ENCODE measurements around the gene FAM98A. TPM values are rescaled to one million over a fixed set of nuclear protein-coding genes. Genes with fewer than 3 reads are reported as not detected.

Gene FAM98A
- total and polyA plus RNA-seq, 8 donors = 10.4 to 92.2 (median 25.7) TPM

DNA sequence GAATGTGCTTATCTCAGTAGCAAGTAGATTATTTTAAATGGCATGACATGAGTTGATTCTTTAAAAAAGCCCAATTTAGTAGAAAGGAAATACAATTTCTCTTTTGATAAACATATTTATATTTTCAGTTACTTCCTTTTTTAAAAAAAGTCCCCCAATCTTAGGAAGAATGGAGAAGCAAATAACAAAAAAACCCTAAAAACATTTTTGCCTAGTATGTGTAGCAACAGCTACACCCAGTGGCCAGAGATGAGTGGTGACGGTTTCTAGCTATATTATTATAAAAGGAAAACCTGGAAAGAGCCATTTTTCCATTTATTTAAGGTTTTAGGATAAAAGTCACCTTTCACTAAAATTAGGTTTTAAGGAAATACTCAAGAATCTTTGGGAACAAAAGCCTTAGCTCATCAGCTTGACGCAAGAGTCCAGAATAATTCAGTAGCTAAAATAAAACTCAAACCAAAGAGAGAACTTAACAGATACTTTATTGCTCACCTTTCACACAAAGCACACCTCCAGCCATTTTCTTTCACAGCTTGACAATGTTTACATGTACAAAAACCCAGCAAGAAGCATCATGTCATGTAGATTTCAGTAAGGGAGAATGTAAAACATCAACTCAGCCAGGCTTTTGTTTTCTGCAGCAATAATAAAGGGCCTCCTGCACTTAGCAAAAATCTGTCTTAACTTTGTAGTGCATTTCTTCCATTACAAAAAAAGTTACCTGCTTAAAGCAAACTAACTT lies 15.7 kb downstream of the FAM98A start:
- TF ChIP-seq, protein P1, sequence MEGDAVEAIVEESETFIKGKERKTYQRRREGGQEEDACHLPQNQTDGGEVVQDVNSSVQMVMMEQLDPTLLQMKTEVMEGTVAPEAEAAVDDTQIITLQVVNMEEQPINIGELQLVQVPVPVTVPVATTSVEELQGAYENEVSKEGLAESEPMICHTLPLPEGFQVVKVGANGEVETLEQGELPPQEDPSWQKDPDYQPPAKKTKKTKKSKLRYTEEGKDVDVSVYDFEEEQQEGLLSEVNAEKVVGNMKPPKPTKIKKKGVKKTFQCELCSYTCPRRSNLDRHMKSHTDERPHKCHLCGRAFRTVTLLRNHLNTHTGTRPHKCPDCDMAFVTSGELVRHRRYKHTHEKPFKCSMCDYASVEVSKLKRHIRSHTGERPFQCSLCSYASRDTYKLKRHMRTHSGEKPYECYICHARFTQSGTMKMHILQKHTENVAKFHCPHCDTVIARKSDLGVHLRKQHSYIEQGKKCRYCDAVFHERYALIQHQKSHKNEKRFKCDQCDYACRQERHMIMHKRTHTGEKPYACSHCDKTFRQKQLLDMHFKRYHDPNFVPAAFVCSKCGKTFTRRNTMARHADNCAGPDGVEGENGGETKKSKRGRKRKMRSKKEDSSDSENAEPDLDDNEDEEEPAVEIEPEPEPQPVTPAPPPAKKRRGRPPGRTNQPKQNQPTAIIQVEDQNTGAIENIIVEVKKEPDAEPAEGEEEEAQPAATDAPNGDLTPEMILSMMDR (IDR thresholded peaks at IDR 0.05) = peak in 5 of 7 experiments; percentile 49 to 74 (median 71)
- TF ChIP-seq EP300 (IDR thresholded peaks at IDR 0.05) = no peak
- WGBS, 5 donors = 19 to 29% (median 26%) methylated on average over 2 of the region's 2 CpGs
- Histone ChIP-seq H3K4me3 (no peak overlapping the region), H3K9me3 (no peaks in the 10 kb centered on the region), H3K27me3 (no peaks in the 10 kb centered on the region), H3K27ac (no peak overlapping the region), H3K4me1 (peaks cover 0 to 29% (median 11%) of the 10 kb centered on the region in 4 donors), H3K36me3 (peaks cover 12 to 47% (median 40%) of the 10 kb centered on the region in 4 donors)
- DNase-seq = peak in 1 of 2 donors; percentile 73
- intact Hi-C loops (cut with DNase I; ENCODE audit: low total_unique reads) = no loop called here

DNA sequence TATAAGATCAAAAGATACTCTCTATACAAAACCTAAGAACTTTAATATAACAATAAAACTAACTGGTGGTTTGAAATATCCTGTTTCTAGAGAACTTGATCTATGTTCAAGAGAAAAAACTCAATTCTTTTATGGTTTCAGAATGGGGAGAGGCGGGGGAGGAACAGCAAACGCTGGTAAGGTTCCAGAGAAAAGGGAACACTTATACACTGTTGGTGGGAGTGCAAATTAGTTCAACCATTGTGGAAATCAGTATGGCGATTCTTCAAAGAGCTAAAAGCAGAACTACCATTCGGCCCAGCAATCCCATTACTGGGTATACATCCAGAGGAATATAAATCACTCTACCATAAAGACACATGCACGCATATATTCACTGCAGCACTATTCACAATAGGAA lies 17.2 kb downstream of the FAM98A start:
- TF ChIP-seq, protein P1 (IDR thresholded peaks at IDR 0.05) = no peak
- no peak for TF ChIP-seq POLR2AphosphoS5 (IDR thresholded peaks at IDR 0.05)
- no peak for TF ChIP-seq POLR2A (IDR thresholded peaks at IDR 0.05)
- TF ChIP-seq EP300 (IDR thresholded peaks at IDR 0.05) = no peak
- intact Hi-C loops (cut with DNase I; ENCODE audit: low total_unique reads) = no loop called here
- WGBS, 5 donors = 82 to 92% (median 84%) methylated on average over 5 of the region's 5 CpGs
- peaks cover 0 to 28% (median 8%) of the 10 kb centered on the region in 4 donors for H3K4me1 ChIP-seq
- H3K4me3 ChIP-seq = no peak overlapping the region
- H3K27ac ChIP-seq = no peak overlapping the region
- no peaks in the 10 kb centered on the region for H3K27me3 ChIP-seq
- peaks cover 12 to 38% (median 33%) of the 10 kb centered on the region in 4 donors for H3K36me3 ChIP-seq
- no peak for DNase-seq
- H3K9me3 ChIP-seq = no peaks in the 10 kb centered on the region

DNA sequence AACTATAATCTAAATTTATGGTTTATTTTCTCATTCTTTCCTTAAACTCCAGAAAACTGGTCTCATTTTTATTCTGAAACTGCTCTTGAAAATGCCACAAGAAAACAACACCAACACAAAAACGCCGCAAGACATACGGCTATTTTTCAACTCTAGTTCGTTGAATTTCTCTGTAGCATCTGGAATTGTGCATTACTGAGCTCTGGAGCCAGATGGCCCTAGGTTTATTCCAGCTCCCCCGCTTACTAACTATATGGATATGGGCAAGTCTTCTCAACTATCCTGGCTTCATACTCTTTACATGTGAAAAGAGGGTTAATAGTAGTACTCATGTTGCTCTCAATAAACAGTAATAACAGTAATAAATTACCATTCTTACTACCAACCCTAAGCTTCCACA lies 19.9 kb downstream of the FAM98A start:
- no peaks in the 10 kb centered on the region for H3K9me3 ChIP-seq
- WGBS, 5 donors = 86 to 96% (median 95%) methylated on average over 5 of the region's 5 CpGs
- no peaks in the 10 kb centered on the region for H3K27me3 ChIP-seq
- no peak overlapping the region for H3K4me3 ChIP-seq
- peaks cover 0 to 19% (median 4%) of the 10 kb centered on the region in 4 donors for H3K4me1 ChIP-seq
- TF ChIP-seq POLR2AphosphoS5 (IDR thresholded peaks at IDR 0.05) (no peak), EP300 (IDR thresholded peaks at IDR 0.05) (no peak)
- DNase-seq = no peak
- H3K36me3 ChIP-seq = peaks cover 0 to 12% (median 8%) of the 10 kb centered on the region in 4 donors
- intact Hi-C loops (cut with DNase I; ENCODE audit: low total_unique reads) = no loop called here
- no peak overlapping the region for H3K27ac ChIP-seq

DNA sequence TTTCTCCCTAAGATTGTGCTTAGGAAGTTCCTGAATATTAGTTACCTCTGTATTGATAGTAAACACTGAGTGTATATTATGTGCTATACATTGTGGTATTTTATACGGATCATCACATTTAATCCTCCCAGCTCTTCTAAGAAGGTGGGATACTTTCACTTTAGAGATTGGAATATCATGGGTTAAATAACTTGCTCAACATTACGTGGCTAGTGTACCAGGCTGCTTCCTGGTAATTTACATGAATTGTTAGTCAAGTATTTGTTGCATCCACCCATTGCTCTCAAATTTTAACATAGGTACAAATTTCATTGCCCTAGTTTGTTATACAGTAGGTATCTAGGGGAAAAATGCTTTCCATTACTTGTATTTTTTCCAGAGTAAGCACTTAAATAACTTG lies 21.4 kb downstream of the FAM98A start:
- Histone ChIP-seq H3K27ac (no peak overlapping the region), H3K4me3 (no peak overlapping the region), H3K36me3 (peaks cover 0 to 3% (median 0%) of the 10 kb centered on the region in 4 donors), H3K9me3 (no peaks in the 10 kb centered on the region), H3K4me1 (peaks cover 0 to 10% (median 0%) of the 10 kb centered on the region in 4 donors), H3K27me3 (no peaks in the 10 kb centered on the region)
- no peak for DNase-seq
- no peak for TF ChIP-seq POLR2A (IDR thresholded peaks at IDR 0.05)
- no peak for TF ChIP-seq EP300 (IDR thresholded peaks at IDR 0.05)
- TF ChIP-seq, protein P1 (IDR thresholded peaks at IDR 0.05) = no peak
- TF ChIP-seq POLR2AphosphoS5 (IDR thresholded peaks at IDR 0.05) = no peak
- intact Hi-C loops (cut with DNase I; ENCODE audit: low total_unique reads) = no loop called here
- WGBS, 5 donors = 44 to 49% (median 47%) methylated on average over 2 of the region's 2 CpGs

GRCh38 chr2:33577084-33577483 lies 22.0 kb downstream of the FAM98A start:
- Histone ChIP-seq H3K4me1 (peaks cover 0 to 10% (median 0%) of the 10 kb centered on the region in 4 donors), H3K27ac (no peak overlapping the region), H3K36me3 (no peaks in the 10 kb centered on the region), H3K9me3 (no peaks in the 10 kb centered on the region), H3K4me3 (no peak overlapping the region), H3K27me3 (no peaks in the 10 kb centered on the region)
- TF ChIP-seq EP300 (IDR thresholded peaks at IDR 0.05) (no peak), POLR2AphosphoS5 (IDR thresholded peaks at IDR 0.05) (no peak), POLR2A (IDR thresholded peaks at IDR 0.05) (no peak)
- TF ChIP-seq, protein P1 (IDR thresholded peaks at IDR 0.05) = no peak
- DNase-seq = no peak
- WGBS, 5 donors = 85 to 92% (median 88%) methylated on average over 8 of the region's 8 CpGs
- intact Hi-C loops (cut with DNase I; ENCODE audit: low total_unique reads) = no loop called here

Measured in stomach (tissue), 9 donors.